Colonic mucosa (tissue), 4 donors: ENCODE data around the gene MTUS2. TPM values are rescaled to one million over a fixed set of nuclear protein-coding genes. Genes with fewer than 3 reads are reported as not detected.
A peak's percentile ranks its signal among the peaks of the same experiment; 100 is the strongest.

ENCODE experiments used
- DNase-seq: peaks from one replicate; pipeline ENCODE4 v3.0.0-alpha.2; 2020
- H3K27ac ChIP-seq: fragments of 200-600 bp; one replicate; pipeline ENCODE4 v1.8.0; 2021
- H3K27me3 ChIP-seq: fragments of 200-600 bp; one replicate; pipeline ENCODE4 v1.8.0; 2021
- H3K36me3 ChIP-seq: fragments of 200-600 bp; one replicate; pipeline ENCODE4 v1.8.0; 2021
- H3K4me1 ChIP-seq: fragments of 200-600 bp; one replicate; pipeline ENCODE4 v1.8.0; 2021; ENCODE audit warnings: mild to moderate bottlenecking
- H3K4me3 ChIP-seq: fragments of 200-600 bp; one replicate; pipeline ENCODE4 v1.8.0; 2021
- H3K9ac ChIP-seq, 2 donors: one replicate each; pipeline ENCODE4 v1.7.0; 2013; ENCODE audit warnings: control low read depth in 2 of 2, low read depth in 2 of 2, low read length in 2 of 2
- H3K9me3 ChIP-seq: fragments of 200-600 bp; one replicate; pipeline ENCODE4 v1.8.0; 2021
- intact Hi-C: fragments of 100-400 bp; cut with DNase I; formaldehyde crosslinking; loops from one replicate; pipeline ENCODE4 v1.14.1; 2022
- total RNA-seq, 2 donors: library from RNA; stranded (reverse); fragmentation: NEBNext Ultra II Directional in 1 of 2; extraction: Animal tissue kit (Norgen Biotek cat#: 25700) in 1 of 2; gene quantifications; one replicate each; pipeline ENCODE4 v1.2.1, GENCODE V29; 2021
- TF ChIP-seq, protein P1 (sequence below): fragments of 200-600 bp; IDR thresholded peaks from one replicate; pipeline ENCODE4 v1.8.0; 2022; ENCODE audit warnings: antibody characterized with exemption, mild to moderate bottlenecking
- donor health status: healthy.
- donor health status: DM: no; HTN: no; CAD: no.
- donor health status: DM: no; HTN: no; CAD: no.

Gene MTUS2
- total RNA-seq, 2 donors from 2014 or later: 0.11 to 0.40 TPM

DNA sequence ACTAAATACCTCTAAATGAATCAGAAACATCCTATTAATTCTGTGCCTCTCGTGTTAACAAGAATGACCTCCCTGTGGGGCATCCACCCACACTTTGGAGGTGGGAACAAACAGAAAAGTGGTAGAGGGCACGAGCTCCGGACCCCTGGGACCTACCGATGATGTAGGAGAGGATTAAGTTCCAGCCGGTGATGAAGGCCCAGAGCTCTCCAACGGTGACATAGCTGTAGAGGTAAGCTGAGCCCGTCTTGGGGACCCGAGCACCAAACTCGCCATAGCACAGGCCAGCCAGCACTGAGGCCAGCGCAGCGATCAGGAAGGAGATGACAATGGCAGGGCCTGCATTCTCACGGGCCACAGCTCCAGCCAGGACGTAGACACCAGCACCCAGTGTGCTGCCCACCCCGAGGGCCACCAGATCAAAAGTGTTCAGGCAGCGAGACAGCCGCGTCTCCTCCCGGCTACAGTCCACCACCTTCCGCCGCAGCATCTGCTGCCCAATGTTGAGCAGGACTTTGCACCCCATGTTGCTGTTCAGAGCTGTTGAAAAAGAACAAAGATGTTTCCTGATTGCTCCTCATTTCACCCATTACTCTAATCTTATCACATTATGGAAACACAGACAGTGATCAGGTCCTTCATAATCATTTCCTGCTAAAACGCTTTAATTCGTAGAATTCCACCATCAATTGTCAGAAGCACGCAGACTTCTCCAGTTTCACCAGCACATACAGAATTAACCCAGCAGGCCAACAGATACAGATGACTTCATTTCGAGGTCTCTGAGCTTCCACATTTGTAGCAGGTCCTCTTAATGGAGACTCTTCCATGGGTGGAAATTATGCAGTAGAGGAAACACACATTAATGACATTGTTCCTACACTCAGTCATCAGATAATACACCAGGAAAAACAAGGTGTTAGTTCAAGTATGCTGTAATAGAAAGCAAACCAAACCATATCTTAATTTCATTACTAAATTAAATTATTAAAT, 715.8 kb downstream of the MTUS2 start:
- Histone ChIP-seq H3K4me3 (no peak overlapping the region), H3K36me3 (no peaks in the 10 kb centered on the region), H3K9me3 (no peaks in the 10 kb centered on the region), H3K9ac (no peak overlapping the region), H3K27me3 (no peaks in the 10 kb centered on the region), H3K4me1 (no peaks in the 10 kb centered on the region), H3K27ac (no peak overlapping the region)
- intact Hi-C loops: no loop called here
- no peak for DNase-seq
- TF ChIP-seq, protein P1, sequence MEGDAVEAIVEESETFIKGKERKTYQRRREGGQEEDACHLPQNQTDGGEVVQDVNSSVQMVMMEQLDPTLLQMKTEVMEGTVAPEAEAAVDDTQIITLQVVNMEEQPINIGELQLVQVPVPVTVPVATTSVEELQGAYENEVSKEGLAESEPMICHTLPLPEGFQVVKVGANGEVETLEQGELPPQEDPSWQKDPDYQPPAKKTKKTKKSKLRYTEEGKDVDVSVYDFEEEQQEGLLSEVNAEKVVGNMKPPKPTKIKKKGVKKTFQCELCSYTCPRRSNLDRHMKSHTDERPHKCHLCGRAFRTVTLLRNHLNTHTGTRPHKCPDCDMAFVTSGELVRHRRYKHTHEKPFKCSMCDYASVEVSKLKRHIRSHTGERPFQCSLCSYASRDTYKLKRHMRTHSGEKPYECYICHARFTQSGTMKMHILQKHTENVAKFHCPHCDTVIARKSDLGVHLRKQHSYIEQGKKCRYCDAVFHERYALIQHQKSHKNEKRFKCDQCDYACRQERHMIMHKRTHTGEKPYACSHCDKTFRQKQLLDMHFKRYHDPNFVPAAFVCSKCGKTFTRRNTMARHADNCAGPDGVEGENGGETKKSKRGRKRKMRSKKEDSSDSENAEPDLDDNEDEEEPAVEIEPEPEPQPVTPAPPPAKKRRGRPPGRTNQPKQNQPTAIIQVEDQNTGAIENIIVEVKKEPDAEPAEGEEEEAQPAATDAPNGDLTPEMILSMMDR: no peak

- Histone ChIP-seq H3K27ac (no peak overlapping the region), H3K9ac (no peak overlapping the region), H3K4me3 (no peak overlapping the region), H3K36me3 (no peaks in the 10 kb centered on the region), H3K9me3 (no peaks in the 10 kb centered on the region), H3K4me1 (no peaks in the 10 kb centered on the region), H3K27me3 (no peaks in the 10 kb centered on the region)
- DNase-seq: no peak
- TF ChIP-seq, protein P1: no peak
- intact Hi-C loops: no loop called here
Observed at GRCh38 chr13:29536853-29537252, 716.7 kb downstream of the MTUS2 start.

GRCh38 chr13:29537736-29538651, 717.9 kb downstream of the MTUS2 start:
- TF ChIP-seq, protein P1: no peak

GRCh38 chr13:29538652-29539040, 718.5 kb downstream of the MTUS2 start:
- Histone ChIP-seq H3K27me3 (no peaks in the 10 kb centered on the region), H3K27ac (no peak overlapping the region), H3K9ac (no peak overlapping the region), H3K4me1 (no peaks in the 10 kb centered on the region), H3K9me3 (no peaks in the 10 kb centered on the region), H3K36me3 (no peaks in the 10 kb centered on the region), H3K4me3 (no peak overlapping the region)
- intact Hi-C loops: no loop called here
- TF ChIP-seq, protein P1: no peak
- no peak for DNase-seq

More at GRCh38 chr13:29537736-29538651, 717.9 kb downstream of the MTUS2 start:
- intact Hi-C loops: no loop called here
- Histone ChIP-seq H3K36me3 (no peaks in the 10 kb centered on the region), H3K9ac (no peak overlapping the region), H3K4me1 (no peaks in the 10 kb centered on the region), H3K9me3 (no peaks in the 10 kb centered on the region), H3K27me3 (no peaks in the 10 kb centered on the region), H3K4me3 (no peak overlapping the region), H3K27ac (peak overlapping the region; percentile 12)
- no peak for DNase-seq

DNA sequence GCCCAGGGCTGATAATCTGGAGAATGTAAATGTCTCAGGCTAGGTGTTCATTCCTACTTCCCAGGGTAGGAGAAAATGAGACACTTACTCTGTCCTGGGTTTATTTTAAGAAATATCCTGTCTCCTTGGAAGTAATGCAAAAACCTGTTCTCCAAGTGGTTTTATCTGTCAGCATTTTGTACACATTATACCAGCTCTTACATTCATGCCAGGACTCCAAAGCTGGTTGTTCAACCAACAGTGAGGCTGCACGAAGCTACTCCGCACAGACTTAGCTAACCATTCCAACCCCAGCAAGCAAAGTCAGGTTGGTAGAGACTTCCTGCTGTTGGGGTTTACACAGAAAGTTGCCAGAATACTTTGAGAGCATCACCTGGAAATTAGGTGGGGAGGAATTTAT, 719.7 kb downstream of the MTUS2 start:
- H3K4me3 ChIP-seq: no peak overlapping the region
- intact Hi-C loops: no loop called here

More for the DNA sequence above, 719.7 kb downstream of the MTUS2 start:
- TF ChIP-seq, protein P1: no peak
- Histone ChIP-seq H3K36me3 (no peaks in the 10 kb centered on the region), H3K4me1 (no peaks in the 10 kb centered on the region), H3K27me3 (no peaks in the 10 kb centered on the region), H3K9me3 (no peaks in the 10 kb centered on the region), H3K9ac (no peak overlapping the region), H3K27ac (no peak overlapping the region)
- DNase-seq: no peak
